GM12892 (cell line): ENCODE results near the gene CD24.
A peak's percentile ranks its signal among the peaks of the same experiment; 100 is the strongest.
"Not testable (repeated sequence)": the region's sequence is repeated elsewhere in the genome, so short reads cannot be mapped to it uniquely, and the experiment has no call there.

Source experiments
- DNase-seq: peaks from one replicate; pipeline ENCODE4 v3.0.0; 2011; ENCODE audit not compliant: insufficient read length
- FAIRE-seq: peaks from 2 replicates; lab custom pipeline; 2011; peaks lifted over from hg19 to GRCh38; lab: Jason Lieb, UNC
- POLR2A ChIP-seq: IDR thresholded peaks from 2 replicates; pipeline ENCODE4 v1.6.1; 2011; ENCODE audit warnings: low read depth, low read length, control low read depth
- POLR2AphosphoS5 ChIP-seq: IDR thresholded peaks from 2 replicates; pipeline ENCODE4 v1.6.1; 2011; ENCODE audit warnings: low read depth, low read length, control low read depth
- TAF1 ChIP-seq: IDR thresholded peaks from 2 replicates; pipeline ENCODE4 v1.6.1; 2011; ENCODE audit warnings: low read depth, mild to moderate bottlenecking, control low read depth, low read length, borderline replicate concordance

Gene CD24

DNA sequence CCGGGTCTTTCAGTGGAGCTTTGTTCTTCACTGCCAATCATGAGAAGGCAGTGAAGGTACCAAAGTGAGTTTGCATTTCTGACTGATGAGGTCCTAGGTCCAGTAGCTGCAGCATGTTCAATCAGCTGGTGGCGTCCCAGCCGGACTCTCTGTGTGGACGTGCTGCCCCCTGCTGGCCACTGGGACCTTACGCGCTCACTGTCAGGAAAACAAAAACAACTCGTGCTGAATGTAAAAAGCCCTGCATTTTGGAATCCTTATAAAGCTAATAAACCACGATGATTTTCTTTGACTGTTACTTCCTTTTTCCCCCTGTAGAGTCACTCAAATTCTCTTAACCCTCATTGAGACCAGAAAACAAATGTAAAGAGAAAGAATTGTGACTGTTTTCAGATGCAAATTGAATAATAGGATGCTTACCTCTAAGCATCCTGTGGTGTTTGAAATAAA, 4.9 kb upstream of the CD24 start:
- TF ChIP-seq POLR2AphosphoS5 (no peak), POLR2A (no peak), TAF1 (no peak)
- FAIRE-seq (no peak), DNase-seq (peak; percentile 46)

DNA sequence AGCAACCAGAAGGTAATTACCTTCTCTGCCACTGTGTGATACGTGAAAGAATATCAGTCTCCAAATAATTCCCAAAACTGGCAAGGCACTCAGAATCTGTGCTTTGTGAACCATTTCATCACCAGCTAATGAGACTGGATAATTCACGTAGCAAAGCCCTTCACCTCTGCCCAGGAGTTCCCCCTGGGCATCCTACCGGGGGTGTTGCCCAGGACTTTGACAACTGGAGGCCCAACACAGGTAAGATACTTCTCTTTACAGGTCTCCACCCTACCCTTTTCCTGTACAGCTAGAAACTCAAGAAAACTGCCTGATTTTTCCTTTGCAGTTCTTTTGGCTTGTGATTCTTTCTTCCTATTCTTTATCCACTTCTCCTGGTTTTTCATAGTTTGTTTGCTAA, 2.7 kb upstream of the CD24 start:
- no peak for TF ChIP-seq TAF1
- TF ChIP-seq POLR2A = no peak
- TF ChIP-seq POLR2AphosphoS5 = no peak
- DNase-seq (no peak), FAIRE-seq (no peak)

- TF ChIP-seq POLR2AphosphoS5 (no peak), TAF1 (no peak), POLR2A (no peak)
- FAIRE-seq (no peak), DNase-seq (no peak)
These were observed 1.7 kb upstream of the CD24 start for GRCh38 chr6:106976270-106976669.

DNA sequence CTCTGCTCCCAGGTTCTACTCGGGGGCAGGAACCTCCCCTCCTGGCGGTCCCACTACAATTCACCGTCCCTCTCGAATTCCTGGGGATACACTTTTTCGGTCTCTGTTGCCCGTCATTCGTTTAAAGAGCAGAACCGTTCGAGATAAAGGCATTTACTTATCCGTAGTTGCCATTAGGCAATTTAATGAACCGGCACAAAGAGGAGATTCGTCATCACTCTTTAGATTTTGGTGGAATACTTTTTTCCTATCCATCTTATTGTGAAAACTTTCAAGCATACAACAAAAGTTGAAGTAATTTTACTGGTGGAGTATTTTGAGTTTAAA, 1.2 kb upstream of the CD24 start:
- no peak for FAIRE-seq
- DNase-seq = no peak
- TF ChIP-seq POLR2A (no peak), TAF1 (no peak), POLR2AphosphoS5 (no peak)

DNA sequence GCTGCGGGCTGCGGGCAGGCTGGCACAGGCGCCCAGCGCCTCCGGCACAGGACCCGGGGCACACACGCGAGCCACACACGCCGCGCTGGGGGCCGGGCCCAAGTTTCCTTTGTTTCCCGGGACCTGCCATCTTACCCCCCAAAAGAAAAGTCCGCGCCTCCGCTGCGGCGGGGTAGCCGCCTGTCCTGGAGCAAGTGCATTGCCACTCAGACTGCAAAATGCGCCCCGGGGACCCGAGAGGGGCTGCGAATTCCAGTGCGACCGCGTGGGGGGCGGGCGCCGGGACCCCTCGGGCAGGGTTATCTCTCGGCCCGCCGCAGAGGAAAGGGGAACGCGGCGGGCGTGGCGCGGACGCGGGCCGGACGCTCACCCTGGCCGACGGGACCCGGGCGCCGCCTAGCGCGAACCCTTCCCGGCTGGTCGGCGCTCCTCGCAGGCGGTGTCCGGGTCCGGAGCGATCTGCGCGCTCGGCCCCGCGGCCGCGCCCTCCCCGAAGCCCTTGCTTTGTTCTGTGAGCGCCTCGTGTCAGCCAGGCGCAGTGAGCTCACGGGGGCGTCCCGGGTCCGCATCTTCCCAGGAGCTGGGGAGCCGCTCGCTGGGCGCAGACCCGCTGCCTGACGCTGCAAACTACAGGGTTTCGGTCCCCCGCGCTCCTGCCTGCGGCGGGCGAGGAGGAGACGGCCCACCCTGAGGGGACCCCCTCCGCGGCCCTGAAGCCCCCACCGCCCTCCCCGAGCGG, 639 bp upstream of the CD24 start:
- TF ChIP-seq TAF1 (no peak), POLR2AphosphoS5 (no peak), POLR2A (no peak)
- FAIRE-seq = no peak
- peak; percentile 27 for DNase-seq

DNA sequence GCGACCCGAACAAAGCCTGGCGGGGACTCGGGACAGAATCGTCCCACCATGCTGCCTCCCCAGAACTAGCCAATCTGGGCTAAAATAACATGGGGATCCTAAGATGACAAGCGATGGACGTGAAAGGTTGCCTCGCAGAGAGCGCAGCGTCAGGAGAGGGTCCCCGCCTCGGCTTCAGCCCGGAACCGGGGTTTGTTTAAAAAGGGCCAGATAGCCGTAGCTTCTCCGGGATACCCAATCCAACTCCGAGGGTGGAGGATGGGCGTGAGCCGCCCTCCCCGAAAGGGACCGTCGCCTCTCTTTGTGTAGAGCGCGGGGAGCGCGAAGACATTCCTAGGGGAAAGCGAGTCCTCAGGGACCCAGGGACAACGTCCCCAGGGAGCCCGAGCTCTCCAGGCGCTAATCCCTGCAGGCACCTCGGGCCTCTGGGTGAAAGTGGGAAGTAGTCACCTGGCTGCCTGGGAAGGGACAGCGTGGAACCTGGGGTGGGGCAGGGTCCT, 643 bp downstream of the CD24 start:
- DNase-seq = no peak
- no peak for FAIRE-seq

DNA sequence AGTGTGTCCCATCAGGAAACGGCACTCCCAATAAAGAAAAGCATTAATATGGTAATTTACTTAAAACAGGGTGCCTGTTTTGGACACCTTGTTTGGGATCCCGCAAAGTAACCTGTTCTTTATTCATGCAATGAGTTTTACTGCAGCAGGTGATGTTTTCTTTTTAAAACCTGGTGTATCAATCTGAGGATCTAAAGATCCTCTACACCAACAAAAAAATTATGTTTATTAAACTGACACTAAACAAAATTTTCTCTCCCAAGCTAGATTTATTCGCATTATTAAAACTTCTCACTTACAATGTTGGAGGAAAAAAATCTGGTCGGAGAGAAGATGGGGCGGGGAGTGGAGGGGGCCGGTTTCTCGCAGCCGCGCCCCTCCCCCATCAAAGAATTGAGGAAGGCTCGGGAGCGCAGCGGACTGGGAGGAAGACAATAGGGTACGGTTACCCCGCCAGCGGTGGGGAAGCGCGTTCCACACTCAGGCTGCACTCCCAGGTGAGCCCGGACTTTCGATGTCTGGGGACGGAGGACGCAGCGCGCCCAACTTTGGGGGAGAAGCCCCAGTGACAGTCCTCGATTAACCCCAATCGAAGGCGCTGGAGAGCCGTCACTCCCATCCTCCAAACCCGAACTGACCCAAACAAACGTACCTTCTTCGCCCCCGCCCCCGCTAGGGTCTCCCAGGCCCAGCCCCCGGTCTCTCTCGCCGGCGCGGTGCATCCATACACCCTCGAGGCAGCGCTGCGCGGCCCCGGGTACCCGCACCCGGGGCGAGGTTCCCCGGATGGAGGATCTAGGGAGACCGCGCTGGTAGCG, 1.3 kb downstream of the CD24 start:
- peak; percentile 35 for DNase-seq
- TF ChIP-seq POLR2AphosphoS5 (no peak), POLR2A (no peak)
- no peak for FAIRE-seq

More for the DNA sequence above, 643 bp downstream of the CD24 start:
- TF ChIP-seq POLR2AphosphoS5 (no peak), TAF1 (no peak)

DNA sequence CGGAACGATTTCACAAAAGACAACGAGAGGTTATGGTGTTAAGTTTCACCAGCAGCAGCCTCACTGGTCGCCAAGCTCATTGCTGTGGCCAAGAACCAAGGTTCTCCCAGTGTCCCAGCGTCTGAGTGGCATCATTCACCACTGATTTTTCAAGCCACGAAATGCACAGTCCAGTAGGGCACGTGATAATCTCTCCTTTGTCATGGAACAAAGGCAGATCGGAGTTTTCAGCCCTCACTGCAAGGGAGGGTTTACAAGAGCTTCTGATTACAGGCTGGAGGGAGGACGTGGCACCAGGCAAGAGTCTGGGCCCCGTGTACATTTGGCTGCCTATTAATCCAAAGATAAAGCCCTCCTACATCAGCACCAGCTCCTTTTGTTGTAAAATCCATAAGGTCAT, 2.0 kb downstream of the CD24 start:
- no peak for FAIRE-seq
- no peak for DNase-seq
- no peak for TF ChIP-seq POLR2A
- TF ChIP-seq POLR2AphosphoS5 = no peak
- TF ChIP-seq TAF1 = no peak

DNA sequence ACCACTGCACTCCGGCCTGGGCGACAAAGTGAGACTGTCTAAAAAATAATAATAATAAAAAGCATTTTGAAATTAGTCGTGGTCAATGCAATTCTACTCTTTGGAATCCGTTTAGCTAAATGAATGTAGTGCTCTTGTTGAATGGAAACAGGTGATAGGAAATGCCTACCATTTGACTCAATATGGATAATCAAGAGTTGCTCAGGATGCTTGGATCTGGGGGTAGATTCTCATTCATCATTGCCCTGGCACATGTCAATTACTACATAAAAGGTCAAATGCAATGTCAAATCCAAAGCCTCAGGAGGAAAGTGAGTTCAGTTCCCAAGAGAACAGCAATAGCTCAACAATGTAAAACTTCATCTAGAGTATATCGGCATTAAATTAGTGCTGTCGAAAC, 3.8 kb downstream of the CD24 start:
- FAIRE-seq, DNase-seq: not testable (repeated sequence)

- TF ChIP-seq TAF1 = no peak
- TF ChIP-seq POLR2A = no peak
- TF ChIP-seq POLR2AphosphoS5 = no peak
- no peak for FAIRE-seq
- no peak for DNase-seq
These were observed 6.5 kb downstream of the CD24 start for GRCh38 chr6:106967936-106968555.

GRCh38 chr6:106966671-106967640, 7.6 kb downstream of the CD24 start:
- TF ChIP-seq TAF1 (no peak), POLR2A (no peak), POLR2AphosphoS5 (no peak)
- FAIRE-seq = no peak

More at GRCh38 chr6:106966671-106967640, 7.6 kb downstream of the CD24 start:
- DNase-seq = no peak
